ENCODE measurements around the gene DCAF15. TPM values are rescaled to one million over a fixed set of nuclear protein-coding genes. Genes with fewer than 3 reads are reported as not detected.

Gene DCAF15
- total RNA-seq, 1 donor from 2014 or later = 35.0 TPM

- TF ChIP-seq CTCF (IDR thresholded peaks at IDR 0.05) = no peak
- no peaks in the 10 kb centered on the region for H3K9me3 ChIP-seq
- H3K27me3 ChIP-seq = no peaks in the 10 kb centered on the region
These were observed 20.7 kb upstream of the DCAF15 start for GRCh38 chr19:13931391-13932148.

DNA sequence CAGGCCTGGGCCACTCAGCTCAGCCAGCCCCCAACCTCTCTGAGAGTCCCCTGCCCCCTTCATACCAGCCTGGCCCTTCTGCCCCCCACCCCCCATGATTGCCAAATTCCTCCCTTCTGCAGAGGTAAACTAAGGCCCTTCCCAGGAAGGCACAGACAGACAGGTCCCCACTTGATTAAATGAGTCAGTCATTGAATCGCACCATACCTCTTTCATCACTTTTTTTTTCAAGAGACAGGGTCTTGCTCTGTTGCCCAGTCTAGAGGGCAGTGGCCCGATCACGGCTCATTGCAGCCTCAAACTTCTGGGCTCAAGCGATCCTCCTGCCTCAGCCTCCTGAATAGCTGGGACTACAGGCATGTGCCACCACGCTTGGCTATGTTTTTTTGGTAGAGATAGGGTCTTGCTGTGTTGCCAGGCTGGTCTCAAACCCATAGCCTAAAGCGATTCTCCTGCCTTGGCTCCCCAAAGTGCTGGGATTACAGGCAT lies 20.1 kb upstream of the DCAF15 start:
- no peaks in the 10 kb centered on the region for H3K27me3 ChIP-seq
- H3K36me3 ChIP-seq = peaks cover 13 to 21% of the 10 kb centered on the region in 2 donors
- TF ChIP-seq CTCF (IDR thresholded peaks at IDR 0.05) = no peak
- DNase-seq (ENCODE audit: low spot score in 2 of 2) = no peak
- intact Hi-C loops (cut with DNase I) = no loop called here
- H3K27ac ChIP-seq = no peak overlapping the region
- H3K4me1 ChIP-seq = no peaks in the 10 kb centered on the region
- H3K9me3 ChIP-seq = no peaks in the 10 kb centered on the region
- no peak overlapping the region for H3K4me3 ChIP-seq

More at GRCh38 chr19:13931391-13932148, 20.7 kb upstream of the DCAF15 start:
- Histone ChIP-seq H3K4me1 (no peaks in the 10 kb centered on the region), H3K27ac (no peak overlapping the region), H3K4me3 (no peak overlapping the region), H3K36me3 (peaks cover 18 to 27% of the 10 kb centered on the region in 2 donors)
- no peak for DNase-seq (ENCODE audit: low spot score in 2 of 2)
- intact Hi-C loops (cut with DNase I) = no loop called here

GRCh38 chr19:13932911-13933393 lies 19.4 kb upstream of the DCAF15 start:
- Histone ChIP-seq H3K4me1 (peaks cover 0 to 4% of the 10 kb centered on the region in 2 donors), H3K36me3 (peaks cover 5 to 14% of the 10 kb centered on the region in 2 donors), H3K9me3 (no peaks in the 10 kb centered on the region), H3K4me3 (no peak overlapping the region), H3K27ac (no peak overlapping the region), H3K27me3 (no peaks in the 10 kb centered on the region)
- no peak for TF ChIP-seq CTCF (IDR thresholded peaks at IDR 0.05)
- no peak for DNase-seq (ENCODE audit: low spot score in 2 of 2)
- intact Hi-C loops (cut with DNase I) = no loop called here

DNA sequence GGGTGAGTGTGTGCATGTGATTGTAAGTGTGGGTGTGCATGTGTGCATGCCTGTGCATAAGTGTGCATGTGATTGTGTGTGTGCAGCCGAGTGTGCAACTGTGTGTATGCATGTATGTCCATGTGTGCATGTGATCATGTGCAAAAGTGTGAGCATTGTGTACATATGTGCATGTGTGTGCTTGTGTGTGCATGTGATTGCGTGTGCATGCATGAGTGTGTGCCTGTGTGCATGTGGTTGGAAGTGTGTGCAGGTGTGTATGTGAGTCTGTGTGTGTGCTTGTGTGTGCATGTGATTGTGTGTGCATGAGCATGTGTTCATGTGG lies 17.6 kb upstream of the DCAF15 start:
- Histone ChIP-seq H3K27me3 (no peaks in the 10 kb centered on the region), H3K4me1 (peaks cover 4 to 5% of the 10 kb centered on the region in 2 donors), H3K27ac (no peak overlapping the region), H3K4me3 (no peak overlapping the region), H3K9me3 (no peaks in the 10 kb centered on the region), H3K36me3 (peaks cover 3 to 9% of the 10 kb centered on the region in 2 donors)
- no peak for DNase-seq (ENCODE audit: low spot score in 2 of 2)
- intact Hi-C loops (cut with DNase I) = no loop called here
- TF ChIP-seq CTCF (IDR thresholded peaks at IDR 0.05) = no peak

DNA sequence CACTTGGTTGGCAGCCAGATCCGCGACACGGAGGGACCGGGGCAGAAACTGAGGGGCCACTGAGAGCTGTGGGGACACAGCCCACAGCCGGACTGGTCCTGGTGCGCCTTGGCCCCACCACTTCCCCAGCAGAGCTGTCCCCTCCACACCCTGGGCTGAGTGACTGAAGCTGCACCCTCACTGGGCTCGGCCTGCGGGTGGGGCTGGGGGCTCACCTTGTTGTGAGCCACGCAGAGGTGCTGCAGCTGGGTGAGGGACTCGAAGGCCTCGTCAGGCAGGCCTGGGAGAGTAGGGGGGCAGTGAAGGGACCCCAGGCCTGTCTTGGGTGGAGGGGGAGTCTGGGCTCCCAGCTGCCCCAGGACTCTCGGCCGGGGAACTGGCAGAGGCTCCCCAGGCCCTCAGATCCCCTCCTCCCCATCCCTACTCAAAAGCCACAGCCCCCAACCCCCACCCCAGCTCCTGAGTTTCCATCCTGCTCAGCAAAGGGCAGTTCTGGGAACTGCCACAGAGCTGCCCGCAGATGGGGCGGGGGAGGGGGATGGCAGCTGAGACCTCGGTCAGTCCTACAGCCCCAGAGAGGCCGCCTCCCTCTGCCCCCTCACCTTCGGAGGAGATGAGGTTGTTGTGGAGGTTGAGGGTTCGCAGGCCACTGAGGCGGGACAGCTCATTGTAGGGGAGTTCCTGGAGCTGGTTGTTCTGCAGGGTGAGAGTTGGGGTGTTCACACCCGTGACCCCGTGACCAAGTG lies 16.4 kb upstream of the DCAF15 start:
- no peak for DNase-seq (ENCODE audit: low spot score in 2 of 2)
- H3K4me1 ChIP-seq = peaks cover 4 to 5% of the 10 kb centered on the region in 2 donors
- no peak for TF ChIP-seq CTCF (IDR thresholded peaks at IDR 0.05)
- H3K9me3 ChIP-seq = no peaks in the 10 kb centered on the region
- H3K27ac ChIP-seq = no peak overlapping the region
- H3K36me3 ChIP-seq = peaks cover 0 to 3% of the 10 kb centered on the region in 2 donors
- intact Hi-C loops (cut with DNase I) = no loop called here
- H3K4me3 ChIP-seq = no peak overlapping the region
- H3K27me3 ChIP-seq = no peaks in the 10 kb centered on the region
